Measurements from ENCODE around the gene FLNB.

GRCh38 chr3:58032186-58032585 lies 24.0 kb downstream of the FLNB start:
- no peak for TF ChIP-seq CTCF (IDR thresholded peaks at IDR 0.05)
- TF ChIP-seq TCF7L2 (IDR thresholded peaks at IDR 0.05; ENCODE audit: low read depth, low read length), result no peak
- TF ChIP-seq POLR2AphosphoS5 (IDR thresholded peaks at IDR 0.05; ENCODE audit: low read depth, low read length), result no peak
- TF ChIP-seq, protein P1, sequence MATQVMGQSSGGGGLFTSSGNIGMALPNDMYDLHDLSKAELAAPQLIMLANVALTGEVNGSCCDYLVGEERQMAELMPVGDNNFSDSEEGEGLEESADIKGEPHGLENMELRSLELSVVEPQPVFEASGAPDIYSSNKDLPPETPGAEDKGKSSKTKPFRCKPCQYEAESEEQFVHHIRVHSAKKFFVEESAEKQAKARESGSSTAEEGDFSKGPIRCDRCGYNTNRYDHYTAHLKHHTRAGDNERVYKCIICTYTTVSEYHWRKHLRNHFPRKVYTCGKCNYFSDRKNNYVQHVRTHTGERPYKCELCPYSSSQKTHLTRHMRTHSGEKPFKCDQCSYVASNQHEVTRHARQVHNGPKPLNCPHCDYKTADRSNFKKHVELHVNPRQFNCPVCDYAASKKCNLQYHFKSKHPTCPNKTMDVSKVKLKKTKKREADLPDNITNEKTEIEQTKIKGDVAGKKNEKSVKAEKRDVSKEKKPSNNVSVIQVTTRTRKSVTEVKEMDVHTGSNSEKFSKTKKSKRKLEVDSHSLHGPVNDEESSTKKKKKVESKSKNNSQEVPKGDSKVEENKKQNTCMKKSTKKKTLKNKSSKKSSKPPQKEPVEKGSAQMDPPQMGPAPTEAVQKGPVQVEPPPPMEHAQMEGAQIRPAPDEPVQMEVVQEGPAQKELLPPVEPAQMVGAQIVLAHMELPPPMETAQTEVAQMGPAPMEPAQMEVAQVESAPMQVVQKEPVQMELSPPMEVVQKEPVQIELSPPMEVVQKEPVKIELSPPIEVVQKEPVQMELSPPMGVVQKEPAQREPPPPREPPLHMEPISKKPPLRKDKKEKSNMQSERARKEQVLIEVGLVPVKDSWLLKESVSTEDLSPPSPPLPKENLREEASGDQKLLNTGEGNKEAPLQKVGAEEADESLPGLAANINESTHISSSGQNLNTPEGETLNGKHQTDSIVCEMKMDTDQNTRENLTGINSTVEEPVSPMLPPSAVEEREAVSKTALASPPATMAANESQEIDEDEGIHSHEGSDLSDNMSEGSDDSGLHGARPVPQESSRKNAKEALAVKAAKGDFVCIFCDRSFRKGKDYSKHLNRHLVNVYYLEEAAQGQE (IDR thresholded peaks at IDR 0.05; ENCODE audit: insufficient read depth in 1 of 2, low read depth in 2 of 2, low read length in 1 of 2), result no peak
- TF ChIP-seq SIN3A (IDR thresholded peaks at IDR 0.05; ENCODE audit: borderline replicate concordance, insufficient read depth, low read depth, low read length), result no peak

Measured in Panc1 (cell line).